Daoy (cell line): ENCODE measurements around the gene FAM162A. TPM values are rescaled to one million over a fixed set of nuclear protein-coding genes. Genes with fewer than 3 reads are reported as not detected.
A peak's percentile ranks its signal among the peaks of the same experiment; 100 is the strongest.
"Not testable (repeated sequence)": the region's sequence is repeated elsewhere in the genome, so short reads cannot be mapped to it uniquely, and the experiment has no call there.

Experiments used
- DNase-seq: peaks from one replicate; pipeline ENCODE4 v3.0.0-alpha.2; 2015; ENCODE audit warnings: low read depth
- total RNA-seq: library from RNA; depleted of rRNA; stranded (reverse); fragments of >200 nt; shearing (Covaris generic); gene quantifications from 2 replicates; pipeline ENCODE4 v1.2.3, GENCODE V29; 2014; rRNA removed

FAM162A gene
- total RNA-seq, 1 experiment from 2014 or later: 52.5 TPM

- DNase-seq: peak; percentile 5
Observed at GRCh38 chr3:122416966-122417365, 33.0 kb downstream of the FAM162A start.

GRCh38 chr3:122421101-122421500, 37.1 kb downstream of the FAM162A start:
- DNase-seq: no peak

DNA sequence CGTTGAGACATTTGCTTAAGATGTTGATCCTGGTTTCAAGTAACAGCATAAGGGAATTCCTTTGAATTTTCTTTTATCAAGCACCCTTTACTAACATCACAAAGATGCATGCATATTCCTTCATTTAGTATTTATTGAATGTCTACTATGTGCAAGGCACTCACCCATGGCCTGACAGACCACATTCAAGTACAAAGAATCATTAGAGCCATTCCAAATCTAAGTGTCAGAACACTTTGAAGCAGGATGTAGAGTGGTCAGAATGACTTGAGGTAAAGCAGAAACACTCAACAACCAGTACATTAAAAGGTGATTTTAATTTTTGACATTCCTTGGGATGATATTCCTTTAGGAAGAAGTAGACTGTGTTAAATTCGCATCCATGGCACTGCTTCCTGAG, 37.9 kb downstream of the FAM162A start:
- DNase-seq: no peak

DNA sequence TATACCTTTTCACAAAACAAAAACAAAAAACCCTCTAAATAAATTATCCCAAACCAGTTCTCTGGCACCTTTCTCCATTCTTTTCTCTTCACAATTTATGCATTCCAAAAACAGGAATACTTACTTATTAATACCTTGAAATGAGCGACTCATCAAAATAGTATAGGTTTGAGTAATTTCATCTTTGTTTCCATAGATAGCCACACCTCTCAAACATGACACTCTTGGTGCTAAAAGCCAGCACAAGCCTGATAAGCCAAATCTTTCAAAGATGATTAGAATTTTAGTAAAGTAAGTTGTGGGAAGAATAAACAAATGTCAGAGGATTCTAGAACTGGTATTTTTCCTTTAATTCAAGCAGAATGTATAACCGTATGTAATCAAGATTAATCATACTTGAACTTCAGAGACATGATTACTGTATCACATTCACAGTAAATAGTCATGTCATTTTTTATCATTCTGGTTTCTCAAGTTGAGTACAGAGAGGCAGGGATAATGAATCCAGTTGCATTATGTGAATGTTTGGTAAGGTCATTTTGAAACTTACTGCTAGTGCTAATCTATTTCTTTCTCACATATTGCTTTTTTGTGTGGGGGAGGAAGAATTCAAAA, 44.0 kb downstream of the FAM162A start:
- DNase-seq: no peak

DNA sequence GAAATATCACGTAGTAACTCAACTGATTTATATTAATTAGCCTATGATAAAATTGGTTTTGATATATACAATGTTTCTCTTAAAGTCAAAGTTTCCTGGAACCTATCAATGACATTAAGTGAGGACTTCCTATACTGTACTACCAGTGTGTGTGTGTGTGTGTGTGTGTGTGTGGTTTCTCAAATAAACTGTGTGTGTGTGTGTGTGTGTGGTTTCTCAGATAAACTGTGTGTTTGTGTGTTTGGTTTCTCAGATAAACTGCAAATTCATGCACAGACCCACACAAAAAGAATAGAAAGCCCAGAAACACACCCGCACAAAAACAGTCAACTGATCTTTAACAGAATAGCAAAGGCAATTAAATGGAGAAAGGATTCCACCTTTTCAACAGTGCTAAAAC, 46.4 kb downstream of the FAM162A start:
- no peak for DNase-seq

GRCh38 chr3:122435950-122436349, 52.0 kb downstream of the FAM162A start:
- DNase-seq: no peak

GRCh38 chr3:122443090-122443489, 59.1 kb downstream of the FAM162A start:
- DNase-seq: no peak

- not testable (repeated sequence) for DNase-seq
Observed at GRCh38 chr3:122443762-122444490, 59.9 kb downstream of the FAM162A start.

GRCh38 chr3:122444491-122444887, 60.5 kb downstream of the FAM162A start:
- not testable (repeated sequence) for DNase-seq

- DNase-seq: not testable (repeated sequence)
Observed at GRCh38 chr3:122448218-122448617, 64.2 kb downstream of the FAM162A start.

DNA sequence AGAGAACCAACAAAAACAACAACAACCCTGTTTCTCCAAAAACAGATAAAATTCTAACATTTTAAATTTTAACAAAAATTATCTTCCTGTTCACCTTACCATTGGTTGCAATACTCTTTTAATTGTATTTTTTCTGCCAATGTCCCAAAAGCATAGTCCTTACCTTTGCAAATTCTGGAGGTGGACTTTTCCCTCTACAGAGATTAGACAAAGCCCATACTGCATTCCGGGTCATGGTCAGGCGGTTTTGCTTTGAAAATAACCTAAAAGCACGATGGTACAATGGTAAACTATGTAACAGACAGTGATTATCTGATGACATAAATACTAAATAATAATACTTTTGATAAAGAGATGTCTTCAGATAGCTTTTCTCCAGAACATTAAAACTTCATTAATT, 67.4 kb downstream of the FAM162A start:
- no peak for DNase-seq

- no peak for DNase-seq
Observed at GRCh38 chr3:122456074-122456473, 72.1 kb downstream of the FAM162A start.

- no peak for DNase-seq
Observed at GRCh38 chr3:122457706-122458105, 73.7 kb downstream of the FAM162A start.

DNA sequence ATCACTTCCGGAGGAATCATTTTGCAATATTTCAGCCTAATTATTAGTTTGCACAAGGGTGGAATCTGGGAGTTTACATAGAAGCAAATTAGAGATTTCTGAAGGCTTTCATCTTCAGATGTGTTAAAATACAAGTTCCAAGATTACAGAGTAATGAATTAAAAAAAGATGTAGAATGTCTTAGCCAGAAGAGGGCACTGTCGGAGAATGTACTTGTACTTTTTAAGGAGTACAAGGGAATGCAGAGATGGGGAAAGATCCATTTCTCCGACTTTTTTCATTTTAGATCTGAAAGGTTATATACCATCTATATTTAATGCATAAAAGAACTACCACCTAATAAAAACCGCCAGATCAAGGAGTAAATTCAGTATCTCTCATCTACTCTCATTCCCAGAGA, 75.0 kb downstream of the FAM162A start:
- peak; percentile 40 for DNase-seq

DNA sequence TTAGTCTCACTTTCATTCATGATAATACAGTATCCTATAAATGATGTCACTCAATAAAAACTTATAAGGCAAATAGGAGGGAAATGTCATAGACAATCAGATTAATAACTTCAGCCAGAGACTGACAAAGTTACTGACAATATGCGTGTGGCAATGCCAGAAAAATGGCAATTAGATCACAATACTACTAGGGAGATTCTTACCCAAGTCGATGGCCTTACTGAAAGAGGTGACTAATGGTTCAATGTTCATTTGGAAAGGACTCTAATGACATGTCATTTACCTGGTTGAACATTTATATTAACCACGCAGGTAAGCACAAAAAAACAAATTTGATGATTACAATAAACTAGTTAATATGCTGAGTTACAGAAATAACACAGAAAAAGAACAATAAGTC, 77.8 kb downstream of the FAM162A start:
- DNase-seq: no peak

Other genes with a start within 250 kb of the FAM162A start
- gene CASR, start 200.5 kb upstream of the FAM162A start, total RNA-seq: not detected in 2 replicates
- gene CSTA, start 58.9 kb upstream of the FAM162A start, total RNA-seq: not detected in 2 replicates
- gene MIX23, start 951 bp upstream of the FAM162A start, total RNA-seq: 106 and 134 TPM in 2 replicates
- 6.2 and 6.5 TPM in 2 replicates for gene WDR5B, start 31.9 kb downstream of the FAM162A start, total RNA-seq
- gene KPNA1, start 130.8 kb downstream of the FAM162A start, total RNA-seq: 21.5 and 32.1 TPM in 2 replicates
- gene PARP9, start 180.1 kb downstream of the FAM162A start, total RNA-seq: 11.9 and 26.3 TPM in 2 replicates
- 13.7 and 14.7 TPM in 2 replicates for gene DTX3L, start 180.2 kb downstream of the FAM162A start, total RNA-seq
- under 0.01 TPM in 1 of 2 replicates, not detected in the other for gene PARP15, start 193.5 kb downstream of the FAM162A start, total RNA-seq